Lower leg skin (tissue), 4 donors: ENCODE data around the gene TLE4. TPM values are rescaled to one million over a fixed set of nuclear protein-coding genes. Genes with fewer than 3 reads are reported as not detected.

Experiments
- DNase-seq, 2 donors: peaks; one replicate each; pipeline ENCODE4 v3.0.0-alpha.2; 2019; ENCODE audit warnings: low spot score in 2 of 2
- H3K4me3 ChIP-seq: fragments of 200-600 bp; sonication (generic); 2 replicates; pipeline ENCODE4 v1.5.1; 2017; ENCODE audit warnings: mild to moderate bottlenecking, low read depth; ENCODE audit not compliant: poor library complexity, severe bottlenecking
- CTCF ChIP-seq, 3 donors: fragments of 450-650 bp; IDR thresholded peaks; one replicate each; pipeline ENCODE4 v1.5.1; 2016; ENCODE audit warnings: antibody characterized with exemption in 3 of 3, mild to moderate bottlenecking in 3 of 3, moderate library complexity in 2 of 3
- POLR2A ChIP-seq, 2 donors: fragments of 450-650 bp; IDR thresholded peaks; one replicate each; pipeline ENCODE4 v1.6.1; 2016 to 2017; ENCODE audit warnings: antibody characterized with exemption in 2 of 2, mild to moderate bottlenecking in 1 of 2, moderate library complexity in 1 of 2
- whole genome bisulfite sequencing, 2 donors: methylation state at CpG; one replicate each; pipeline ENCODE4 v1.1.5; 2018; 5-methylcytosine and 5-hydroxymethylcytosine counted together
- intact Hi-C: fragments of 100-400 bp; cut with DNase I; formaldehyde crosslinking; loops from one replicate; pipeline ENCODE4 v1.15.0; 2023; ENCODE audit warnings: low total_unique reads
- total RNA-seq, 4 donors: library from RNA; depleted of rRNA; stranded (reverse); fragments of >200 nt; gene quantifications; one replicate each; pipeline ENCODE4 v1.1.0, GENCODE V29; 2016

TLE4 gene
- total RNA-seq, 4 donors from 2014 or later = 46.8 to 97.9 (median 54.1) TPM

- H3K4me3 ChIP-seq = no peak overlapping the region
- intact Hi-C loops = no loop called here
- WGBS, 2 donors = 75 to 77% methylated on average over 1 of the region's 1 CpG
- DNase-seq = no peak
- TF ChIP-seq CTCF (IDR thresholded peaks at IDR 0.05) = no peak
- no peak for TF ChIP-seq POLR2A (IDR thresholded peaks at IDR 0.05)
These were observed 7.1 kb downstream of the TLE4 start for GRCh38 chr9:79578891-79579290.

GRCh38 chr9:79579624-79580023 lies 7.9 kb downstream of the TLE4 start:
- H3K4me3 ChIP-seq = no peak overlapping the region
- no peak for TF ChIP-seq POLR2A (IDR thresholded peaks at IDR 0.05)
- no peak for DNase-seq
- intact Hi-C loops = no loop called here
- WGBS, 2 donors = 91 to 93% methylated on average over 2 of the region's 2 CpGs

- H3K4me3 ChIP-seq = no peak overlapping the region
- TF ChIP-seq CTCF (IDR thresholded peaks at IDR 0.05) (no peak), POLR2A (IDR thresholded peaks at IDR 0.05) (no peak)
- 84 to 91% methylated on average over 7 of the region's 7 CpGs for WGBS, 2 donors
- intact Hi-C loops = no loop called here
- no peak for DNase-seq
These were observed 8.3 kb downstream of the TLE4 start for GRCh38 chr9:79580055-79580454.

DNA sequence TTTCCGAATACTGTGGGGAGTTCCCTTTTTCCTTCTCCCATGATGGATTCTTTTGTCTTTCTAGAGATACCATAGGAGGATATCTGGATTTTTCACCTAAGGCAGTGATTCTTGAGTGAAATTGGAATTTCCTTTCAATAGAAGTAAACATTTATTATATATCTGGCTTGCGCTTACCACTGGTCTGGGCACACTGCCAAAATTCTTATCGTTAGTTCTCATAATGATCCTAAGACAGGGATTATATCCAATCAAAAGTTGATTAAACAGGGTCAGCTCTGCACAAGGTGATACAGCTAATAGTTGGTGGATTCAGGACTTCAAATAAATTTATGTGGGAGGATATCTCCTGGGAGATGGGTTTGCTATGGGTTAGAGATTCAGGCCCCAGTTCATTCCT lies 9.6 kb downstream of the TLE4 start:
- no peak for DNase-seq
- intact Hi-C loops = no loop called here
- TF ChIP-seq POLR2A (IDR thresholded peaks at IDR 0.05) = no peak
- no peak for TF ChIP-seq CTCF (IDR thresholded peaks at IDR 0.05)
- 54 to 58% methylated on average over 3 of the region's 3 CpGs for WGBS, 2 donors
- no peak overlapping the region for H3K4me3 ChIP-seq

GRCh38 chr9:79581794-79582193 lies 10.0 kb downstream of the TLE4 start:
- TF ChIP-seq POLR2A (IDR thresholded peaks at IDR 0.05) = no peak
- TF ChIP-seq CTCF (IDR thresholded peaks at IDR 0.05) = no peak
- no peak overlapping the region for H3K4me3 ChIP-seq
- intact Hi-C loops = no loop called here
- WGBS, 2 donors = 49 to 56% methylated on average over 3 of the region's 3 CpGs
- DNase-seq = no peak

- peak in 1 of 2 donors; percentile 33 for DNase-seq
- H3K4me3 ChIP-seq = no peak overlapping the region
- TF ChIP-seq POLR2A (IDR thresholded peaks at IDR 0.05) (no peak), CTCF (IDR thresholded peaks at IDR 0.05) (no peak)
- intact Hi-C loops = no loop called here
- WGBS, 2 donors = 80 to 81% methylated on average over 10 of the region's 10 CpGs
These were observed 12.3 kb downstream of the TLE4 start for GRCh38 chr9:79583952-79584654.
